ENCODE measurements around the gene TMEM235. TPM values are rescaled to one million over a fixed set of nuclear protein-coding genes. Genes with fewer than 3 reads are reported as not detected.

The TMEM235 gene
- total RNA-seq, 2 experiments from 2014 or later, result 0.32 TPM; not detected in 1

DNA sequence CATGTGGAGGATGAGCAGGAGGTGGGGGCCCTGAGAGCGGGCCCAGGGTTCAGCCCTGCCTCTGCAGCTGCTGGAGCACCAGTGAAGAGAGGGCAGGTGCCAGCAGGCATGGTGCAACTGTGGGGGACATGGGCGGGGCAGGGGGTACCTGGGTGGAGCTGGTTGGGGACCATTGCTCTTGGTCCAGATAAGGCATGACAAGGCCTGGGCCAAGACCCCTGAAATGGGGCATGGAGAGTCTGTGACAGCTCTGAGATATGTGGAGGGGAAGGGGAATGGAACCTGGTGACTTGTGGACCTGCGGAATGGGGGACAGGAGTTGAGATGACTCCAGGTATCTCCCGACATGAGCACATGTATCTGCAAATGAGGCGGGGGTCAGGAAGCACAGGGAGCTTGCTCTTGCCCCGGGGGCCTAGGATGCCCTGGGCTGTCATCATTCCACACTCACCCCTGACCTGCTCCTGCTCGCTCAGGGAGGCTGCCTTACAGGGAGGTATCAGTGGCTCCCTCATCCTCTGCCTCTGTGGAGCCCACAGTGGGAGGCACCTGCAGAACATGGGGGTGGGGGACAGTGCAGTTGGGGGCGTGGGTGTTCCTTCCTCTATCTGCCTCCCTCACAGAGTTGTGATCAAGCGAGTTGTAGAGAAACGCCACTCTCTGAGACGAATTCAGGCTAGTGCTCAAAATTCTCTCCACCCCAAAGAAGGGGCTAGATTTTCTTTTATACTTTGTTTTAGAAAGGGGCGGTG, 40.2 kb downstream of the TMEM235 start:
- H3K36me3 ChIP-seq (ENCODE audit: insufficient read depth, low read length), result no peaks in the 10 kb centered on the region
- H3K79me2 ChIP-seq (ENCODE audit: insufficient read depth, low read depth, low read length), result no peaks in the 10 kb centered on the region
- intact Hi-C loops (cut with micrococcal nuclease; ENCODE audit: unreplicated experiment), result no loop called here
- H3K9me2 ChIP-seq (ENCODE audit: insufficient read depth, low read length), result no peaks in the 10 kb centered on the region
- CTCF ChIA-PET (ENCODE audit: unreplicated experiment), result interaction anchor here (0.5 to 0.7 kb wide), 2 partner anchors 17 to 201 kb away, joined by 3 to 6 read pairs; no protein-coding TSS in a partner anchor
- no peak overlapping the region for H3K27ac ChIP-seq (ENCODE audit: low read depth, low read length, poor library complexity, severe bottlenecking)
- no peaks in the 10 kb centered on the region for H3K9me3 ChIP-seq (ENCODE audit: low read length)
- POLR2A ChIA-PET, result interaction anchor here (0.7 to 1.2 kb wide), 2 partner anchors 16 to 552 kb away, joined by 3 read pairs; no protein-coding TSS in a partner anchor
- no peak overlapping the region for H3K4me3 ChIP-seq (ENCODE audit: low read depth, low read length, poor library complexity, severe bottlenecking)
- TF ChIP-seq, protein P1, sequence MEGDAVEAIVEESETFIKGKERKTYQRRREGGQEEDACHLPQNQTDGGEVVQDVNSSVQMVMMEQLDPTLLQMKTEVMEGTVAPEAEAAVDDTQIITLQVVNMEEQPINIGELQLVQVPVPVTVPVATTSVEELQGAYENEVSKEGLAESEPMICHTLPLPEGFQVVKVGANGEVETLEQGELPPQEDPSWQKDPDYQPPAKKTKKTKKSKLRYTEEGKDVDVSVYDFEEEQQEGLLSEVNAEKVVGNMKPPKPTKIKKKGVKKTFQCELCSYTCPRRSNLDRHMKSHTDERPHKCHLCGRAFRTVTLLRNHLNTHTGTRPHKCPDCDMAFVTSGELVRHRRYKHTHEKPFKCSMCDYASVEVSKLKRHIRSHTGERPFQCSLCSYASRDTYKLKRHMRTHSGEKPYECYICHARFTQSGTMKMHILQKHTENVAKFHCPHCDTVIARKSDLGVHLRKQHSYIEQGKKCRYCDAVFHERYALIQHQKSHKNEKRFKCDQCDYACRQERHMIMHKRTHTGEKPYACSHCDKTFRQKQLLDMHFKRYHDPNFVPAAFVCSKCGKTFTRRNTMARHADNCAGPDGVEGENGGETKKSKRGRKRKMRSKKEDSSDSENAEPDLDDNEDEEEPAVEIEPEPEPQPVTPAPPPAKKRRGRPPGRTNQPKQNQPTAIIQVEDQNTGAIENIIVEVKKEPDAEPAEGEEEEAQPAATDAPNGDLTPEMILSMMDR (conservative IDR thresholded peaks at IDR 0.05; ENCODE audit: low read length), result no peak
- no peak for TF ChIP-seq EZH2phosphoT487 (IDR thresholded peaks at IDR 0.05; ENCODE audit: borderline replicate concordance, low read depth, low read length)
- H4K20me1 ChIP-seq (ENCODE audit: insufficient read depth, low read length), result no peaks in the 10 kb centered on the region
- no peak overlapping the region for H2AFZ ChIP-seq (ENCODE audit: low read length)
- H3K4me1 ChIP-seq (ENCODE audit: insufficient read depth, low read length, poor library complexity, severe bottlenecking), result peaks cover 34% of the 10 kb centered on the region
- no peak overlapping the region for H3K4me2 ChIP-seq (ENCODE audit: low read length)
- no peak for DNase-seq (ENCODE audit: low spot score)
- BruUV-seq (replicated peaks), result no TSS peak

DNA sequence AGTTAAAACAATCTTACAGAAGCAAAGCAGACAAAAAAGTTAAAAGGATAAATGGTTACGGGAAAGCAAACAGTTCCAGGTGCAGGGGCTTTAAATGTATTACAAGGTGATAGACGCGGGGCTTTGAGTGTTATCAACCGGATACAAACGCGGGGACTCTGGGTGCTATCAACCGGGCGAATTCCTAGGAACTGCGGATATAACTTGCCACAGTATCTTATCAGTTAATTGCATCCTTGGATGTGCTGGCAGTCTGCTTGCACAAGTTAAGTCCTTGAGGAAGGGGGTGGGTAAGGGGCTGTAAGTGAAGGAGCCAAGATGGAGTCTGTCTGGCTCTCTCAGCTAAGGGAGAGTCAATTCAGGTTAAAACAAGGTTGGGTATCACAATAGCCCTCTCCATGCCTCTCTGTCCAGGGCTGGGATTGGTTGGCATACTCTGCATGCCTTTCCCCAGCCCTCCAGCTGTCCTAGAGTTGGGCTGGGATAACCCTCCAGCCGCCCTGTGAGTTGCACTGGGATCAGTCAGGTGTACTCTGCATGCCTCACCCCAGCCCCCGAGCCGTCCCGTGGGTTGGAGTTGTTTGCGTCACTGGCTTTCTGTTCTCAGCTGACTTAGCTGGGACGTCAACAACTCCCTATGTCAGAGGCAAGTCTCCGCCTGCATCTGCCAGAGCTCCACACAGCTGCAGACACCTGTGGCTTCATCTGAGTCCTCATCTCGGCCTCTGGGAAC, 40.9 kb downstream of the TMEM235 start:
- POLR2A ChIA-PET, result interaction anchor here (0.7 kb wide), 1 partner anchor 11 kb away, joined by 3 read pairs; no protein-coding TSS in a partner anchor
- Histone ChIP-seq H2AFZ (ENCODE audit: low read length) (peak overlapping the region; percentile 11; the same call in 1 of the 2 replicates), H3K4me3 (ENCODE audit: low read depth, low read length, poor library complexity, severe bottlenecking) (no peak overlapping the region), H4K20me1 (ENCODE audit: insufficient read depth, low read length) (no peaks in the 10 kb centered on the region), H3K36me3 (ENCODE audit: insufficient read depth, low read length) (no peaks in the 10 kb centered on the region), H3K4me2 (ENCODE audit: low read length) (peak overlapping the region; percentile 33), H3K9me2 (ENCODE audit: insufficient read depth, low read length) (no peaks in the 10 kb centered on the region), H3K79me2 (ENCODE audit: insufficient read depth, low read depth, low read length) (no peaks in the 10 kb centered on the region), H3K27ac (ENCODE audit: low read depth, low read length, poor library complexity, severe bottlenecking) (no peak overlapping the region), H3K9me3 (ENCODE audit: low read length) (no peaks in the 10 kb centered on the region), H3K4me1 (ENCODE audit: insufficient read depth, low read length, poor library complexity, severe bottlenecking) (peaks cover 40% of the 10 kb centered on the region)
- DNase-seq (ENCODE audit: low spot score), result peak; percentile 64
- intact Hi-C loops (cut with micrococcal nuclease; ENCODE audit: unreplicated experiment), result no loop called here
- TF ChIP-seq EZH2phosphoT487 (IDR thresholded peaks at IDR 0.05; ENCODE audit: borderline replicate concordance, low read depth, low read length), result no peak
- TF ChIP-seq, protein P1 (conservative IDR thresholded peaks at IDR 0.05; ENCODE audit: low read length), result no peak
- CTCF ChIA-PET (ENCODE audit: unreplicated experiment), result interaction anchor here (0.7 kb wide), 1 partner anchor 200 kb away, joined by 3 read pairs; no protein-coding TSS in a partner anchor
- BruUV-seq (replicated peaks), result no TSS peak
